CD14-positive monocyte (primary cell): ENCODE measurements around the gene BCL2. TPM values are rescaled to one million over a fixed set of nuclear protein-coding genes. Genes with fewer than 3 reads are reported as not detected.
A peak's percentile ranks its signal among the peaks of the same experiment; 100 is the strongest.

Experiments
- DNase-seq, 3 donors: peaks; one replicate each; pipeline ENCODE4 v3.0.0-alpha.2; 2011 to 2022
- H2AFZ ChIP-seq: 2 replicates; pipeline ENCODE4 v1.6.0; 2012; ENCODE audit warnings: mild to moderate bottlenecking, low read depth, low read length, inconsistent platforms; ENCODE audit not compliant: insufficient read depth, poor library complexity, severe bottlenecking
- H3K27ac ChIP-seq, 2 donors: 1 replicate in 1 of 2; 2 replicates in 1 of 2; pipeline ENCODE4 v1.5.1; 2012 to 2013; ENCODE audit warnings: low read length in 2 of 2, control low read depth in 1 of 2, inconsistent platforms in 1 of 2, low read depth in 1 of 2, mild to moderate bottlenecking in 1 of 2
- H3K27me3 ChIP-seq, 2 donors: one replicate each; pipeline versions ENCODE4 v1.6.0 to v1.6.1; 2011 to 2013; ENCODE audit warnings: low read length in 2 of 2; ENCODE audit not compliant: control insufficient read depth in 2 of 2, insufficient read depth in 2 of 2
- H3K36me3 ChIP-seq, 2 donors: replicated peaks in 1 of 2; 1 replicate in 1 of 2; 2 replicates in 1 of 2; pipeline versions ENCODE4 v1.5.1 to v1.6.1; 2012 to 2013; ENCODE audit warnings: low read length in 2 of 2, control low read depth in 1 of 2, inconsistent platforms in 1 of 2, mild to moderate bottlenecking in 1 of 2; ENCODE audit not compliant: insufficient read depth in 2 of 2, control insufficient read depth in 1 of 2
- H3K4me1 ChIP-seq, 2 donors: 1 replicate in 1 of 2; 2 replicates in 1 of 2; pipeline versions ENCODE4 v1.5.1 to v1.6.1; 2012 to 2013; ENCODE audit warnings: low read length in 2 of 2, control low read depth in 1 of 2, inconsistent platforms in 1 of 2, mild to moderate bottlenecking in 1 of 2, moderate library complexity in 1 of 2; ENCODE audit not compliant: insufficient read depth in 2 of 2, control insufficient read depth in 1 of 2
- H3K4me2 ChIP-seq: replicated peaks from 2 replicates; pipeline ENCODE3; 2012; ENCODE audit warnings: low read length, moderate library complexity, mild to moderate bottlenecking; ENCODE audit not compliant: poor library complexity, severe bottlenecking; ENCODE audit errors: extremely low read depth
- H3K4me3 ChIP-seq, 3 experiments: fragments of 200-600 bp in 1 of 3; sonication (generic) in 1 of 3; replicated peaks in 1 of 3; 1 replicate in 2 of 3; 2 replicates in 1 of 3; pipeline ENCODE4 v1.5.1; 2011 to 2013; ENCODE audit warnings: low read length in 3 of 3, mild to moderate bottlenecking in 3 of 3, control low read depth in 2 of 3, low read depth in 2 of 3, inconsistent platforms in 1 of 3, moderate library complexity in 1 of 3
- H3K79me2 ChIP-seq: 2 replicates; pipeline ENCODE4 v1.6.0; 2012; ENCODE audit warnings: mild to moderate bottlenecking, control low read depth, inconsistent platforms, low read length, moderate library complexity; ENCODE audit not compliant: insufficient read depth
- H3K9ac ChIP-seq: 2 replicates; pipeline ENCODE4 v1.6.0; 2017; ENCODE audit warnings: low read length, mild to moderate bottlenecking; ENCODE audit not compliant: insufficient read depth, poor library complexity, severe bottlenecking
- H3K9me3 ChIP-seq, 2 donors: replicated peaks in 1 of 2; 1 replicate in 1 of 2; 2 replicates in 1 of 2; pipeline versions ENCODE4 v1.5.1 to v1.6.1; 2012 to 2013; ENCODE audit warnings: low read length in 2 of 2, control low read depth in 1 of 2; ENCODE audit not compliant: control insufficient read depth in 1 of 2, insufficient read depth in 1 of 2
- H4K20me1 ChIP-seq: 2 replicates; pipeline ENCODE4 v1.6.0; 2012; ENCODE audit warnings: mild to moderate bottlenecking, low read length, control low read depth, moderate library complexity; ENCODE audit not compliant: insufficient read depth
- H3K27ac Mint-ChIP-seq, 7 donors: one replicate each; pipeline ENCODE4 v1.8.0; 2020; ENCODE audit warnings: mild to moderate bottlenecking in 7 of 7, mixed read lengths in 7 of 7, moderate library complexity in 6 of 7, inconsistent platforms in 2 of 7
- H3K27me3 Mint-ChIP-seq, 3 donors: one replicate each; pipeline ENCODE4 v1.8.0; 2021 to 2022; ENCODE audit warnings: low read depth in 3 of 3, mild to moderate bottlenecking in 3 of 3, mixed read lengths in 3 of 3, moderate library complexity in 3 of 3, inconsistent platforms in 1 of 3
- H3K36me3 Mint-ChIP-seq, 2 donors: one replicate each; pipeline ENCODE4 v1.8.0; 2020; ENCODE audit warnings: mixed read lengths in 2 of 2, inconsistent platforms in 1 of 2, mild to moderate bottlenecking in 1 of 2
- H3K4me1 Mint-ChIP-seq: one replicate; pipeline ENCODE4 v1.8.0; 2020; ENCODE audit warnings: mild to moderate bottlenecking, mixed read lengths
- H3K4me3 Mint-ChIP-seq, 2 donors: one replicate each; pipeline ENCODE4 v1.8.0; 2020; ENCODE audit warnings: mild to moderate bottlenecking in 2 of 2, mixed read lengths in 2 of 2, moderate library complexity in 1 of 2
- H3K9me3 Mint-ChIP-seq, 7 donors: one replicate each; pipeline ENCODE4 v1.8.0; 2020 to 2022; ENCODE audit warnings: mixed read lengths in 7 of 7, mild to moderate bottlenecking in 6 of 7, moderate library complexity in 6 of 7, inconsistent platforms in 2 of 7
- WGBS: methylation state at CpG from one replicate; pipeline ENCODE4 v1.1.5; 2013; ENCODE audit warnings: missing lambda C conversion rate; ENCODE audit not compliant: insufficient coverage; 5-methylcytosine and 5-hydroxymethylcytosine counted together
- intact Hi-C, 2 donors: fragments of 100-400 bp; cut with micrococcal nuclease; formaldehyde crosslinking; loops; one replicate each; pipeline versions ENCODE4 v1.15.0 to v1.15.1; 2023
- polyA plus RNA-seq, 3 donors: library from polyadenylated mRNA; depleted of rRNA in 1 of 3; unstranded in 2 of 3; stranded (reverse) in 1 of 3; fragments of 300-500 nt in 2 of 3; fragments of >200 nt in 1 of 3; fragmentation: Illumina TruSeq in 2 of 3; gene quantifications; 1 replicate in 2 of 3; 2 replicates in 1 of 3; pipeline ENCODE4 v1.2.3, GENCODE V29; 2012 to 2021
- TF ChIP-seq, protein P1 (sequence below): fragments of 200-600 bp; IDR thresholded peaks from one replicate; pipeline ENCODE4 v1.8.0; 2022; ENCODE audit warnings: antibody characterized with exemption, mild to moderate bottlenecking

The BCL2 gene
- polyA plus RNA-seq, 3 donors: 0.58 to 2.5 (median 1.1) TPM

DNA sequence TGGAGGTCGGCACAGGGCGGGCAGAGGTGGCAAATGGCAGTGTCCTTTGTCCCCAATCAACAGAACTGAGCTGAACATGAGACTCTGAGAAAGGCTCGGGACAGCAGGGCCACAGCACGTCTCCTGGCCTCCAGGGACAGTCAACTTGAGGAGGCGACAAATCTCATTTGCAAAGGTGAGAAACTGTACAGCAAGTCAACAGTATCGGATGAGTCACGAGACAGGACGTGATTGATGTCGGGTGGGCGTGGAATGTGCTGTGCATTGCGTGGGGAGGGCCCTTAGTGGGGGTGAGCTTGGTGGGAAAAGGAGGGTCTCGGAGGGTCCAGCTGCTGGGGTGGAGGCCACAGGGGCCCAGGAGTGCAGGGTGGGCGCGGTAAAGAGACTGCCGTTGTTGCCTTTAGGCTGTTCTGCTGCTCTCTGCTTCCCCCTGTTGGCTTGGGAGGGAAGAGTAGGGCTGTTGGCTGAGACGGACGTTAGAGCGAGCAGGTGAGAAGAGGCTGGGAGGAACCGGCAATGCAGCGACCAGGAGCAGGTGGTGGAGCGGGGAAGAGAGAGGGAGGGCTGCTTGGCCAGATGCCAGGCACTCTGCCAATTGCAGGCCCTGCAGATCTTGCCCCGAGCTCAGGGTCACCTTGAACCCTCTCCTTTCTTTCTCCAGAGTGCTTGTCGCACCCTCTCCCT, 164.3 kb downstream of the BCL2 start:
- Mint-ChIP-seq H3K9me3 (no peaks in the 10 kb centered on the region), H3K36me3 (no peaks in the 10 kb centered on the region), H3K4me1 (peaks cover 11% of the 10 kb centered on the region), H3K4me3 (peak overlapping the region; percentile 81 to 92), H3K27me3 (peaks cover 0 to 4% (median 2%) of the 10 kb centered on the region in 3 donors), H3K27ac (peak overlapping the region in 3 of 7 donors; percentile 30 to 88 (median 82))
- peak overlapping the region; percentile 72 for H2AFZ ChIP-seq
- DNase-seq: peak; percentile 40 to 52 (median 47)
- H3K79me2 ChIP-seq: no peaks in the 10 kb centered on the region
- intact Hi-C loops: loop anchor here in 1 of 2 donors (10.0 kb wide), 1 partner anchor 81 kb away; no protein-coding TSS in a partner anchor
- H3K9me3 ChIP-seq: no peaks in the 10 kb centered on the region
- no peak overlapping the region for H3K27ac ChIP-seq
- H3K4me1 ChIP-seq: peaks cover 8 to 10% of the 10 kb centered on the region in 2 donors
- peak overlapping the region; percentile 7 to 68 (median 9) for H3K4me3 ChIP-seq
- no peaks in the 10 kb centered on the region for H3K27me3 ChIP-seq
- no peaks in the 10 kb centered on the region for H4K20me1 ChIP-seq
- H3K36me3 ChIP-seq: no peaks in the 10 kb centered on the region
- H3K4me2 ChIP-seq: peak overlapping the region; percentile 71
- TF ChIP-seq, protein P1, sequence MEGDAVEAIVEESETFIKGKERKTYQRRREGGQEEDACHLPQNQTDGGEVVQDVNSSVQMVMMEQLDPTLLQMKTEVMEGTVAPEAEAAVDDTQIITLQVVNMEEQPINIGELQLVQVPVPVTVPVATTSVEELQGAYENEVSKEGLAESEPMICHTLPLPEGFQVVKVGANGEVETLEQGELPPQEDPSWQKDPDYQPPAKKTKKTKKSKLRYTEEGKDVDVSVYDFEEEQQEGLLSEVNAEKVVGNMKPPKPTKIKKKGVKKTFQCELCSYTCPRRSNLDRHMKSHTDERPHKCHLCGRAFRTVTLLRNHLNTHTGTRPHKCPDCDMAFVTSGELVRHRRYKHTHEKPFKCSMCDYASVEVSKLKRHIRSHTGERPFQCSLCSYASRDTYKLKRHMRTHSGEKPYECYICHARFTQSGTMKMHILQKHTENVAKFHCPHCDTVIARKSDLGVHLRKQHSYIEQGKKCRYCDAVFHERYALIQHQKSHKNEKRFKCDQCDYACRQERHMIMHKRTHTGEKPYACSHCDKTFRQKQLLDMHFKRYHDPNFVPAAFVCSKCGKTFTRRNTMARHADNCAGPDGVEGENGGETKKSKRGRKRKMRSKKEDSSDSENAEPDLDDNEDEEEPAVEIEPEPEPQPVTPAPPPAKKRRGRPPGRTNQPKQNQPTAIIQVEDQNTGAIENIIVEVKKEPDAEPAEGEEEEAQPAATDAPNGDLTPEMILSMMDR: peak; percentile 88
- H3K9ac ChIP-seq: peak overlapping the region; percentile 18
- WGBS: 42% methylated on average over 18 of the region's 23 CpGs

- no peaks in the 10 kb centered on the region for H3K36me3 Mint-ChIP-seq
- intact Hi-C loops: loop anchor here in 1 of 2 donors (10.0 kb wide), 1 partner anchor 80 kb away; no protein-coding TSS in a partner anchor
- Histone ChIP-seq H3K4me1 (peaks cover 8 to 10% of the 10 kb centered on the region in 2 donors), H3K27me3 (no peaks in the 10 kb centered on the region), H3K9me3 (no peaks in the 10 kb centered on the region), H3K79me2 (no peaks in the 10 kb centered on the region), H3K9ac (no peak overlapping the region), H3K4me3 (peak overlapping the region in 1 of 3 experiments; percentile 68), H4K20me1 (no peaks in the 10 kb centered on the region), H3K4me2 (peak overlapping the region; percentile 71), H3K27ac (no peak overlapping the region), H3K36me3 (no peaks in the 10 kb centered on the region), H2AFZ (peak overlapping the region; percentile 72)
- peaks cover 11% of the 10 kb centered on the region for H3K4me1 Mint-ChIP-seq
- H3K4me3 Mint-ChIP-seq: peak overlapping the region in 1 of 2 donors; percentile 81
- peaks cover 0 to 4% (median 2%) of the 10 kb centered on the region in 3 donors for H3K27me3 Mint-ChIP-seq
- TF ChIP-seq, protein P1: no peak
- peak overlapping the region in 1 of 7 donors; percentile 82 for H3K27ac Mint-ChIP-seq
- no peaks in the 10 kb centered on the region for H3K9me3 Mint-ChIP-seq
- DNase-seq: no peak
- WGBS: 91% methylated on average over 9 of the region's 10 CpGs
These were observed 165.0 kb downstream of the BCL2 start for GRCh38 chr18:63154350-63155152.
